HG03039 (cell line): ENCODE measurements around the gene SNCB.
"Not testable (repeated sequence)": the region's sequence is repeated elsewhere in the genome, so short reads cannot be mapped to it uniquely, and the experiment has no call there.

ENCODE experiments used
- ATAC-seq: cut with Tn5 transposase; IDR thresholded peaks from one replicate; pipeline ENCODE4 v1.9.1; 2021; ENCODE audit warnings: mild to moderate bottlenecking, moderate library complexity; ENCODE audit not compliant: unreplicated experiment

Gene SNCB

DNA sequence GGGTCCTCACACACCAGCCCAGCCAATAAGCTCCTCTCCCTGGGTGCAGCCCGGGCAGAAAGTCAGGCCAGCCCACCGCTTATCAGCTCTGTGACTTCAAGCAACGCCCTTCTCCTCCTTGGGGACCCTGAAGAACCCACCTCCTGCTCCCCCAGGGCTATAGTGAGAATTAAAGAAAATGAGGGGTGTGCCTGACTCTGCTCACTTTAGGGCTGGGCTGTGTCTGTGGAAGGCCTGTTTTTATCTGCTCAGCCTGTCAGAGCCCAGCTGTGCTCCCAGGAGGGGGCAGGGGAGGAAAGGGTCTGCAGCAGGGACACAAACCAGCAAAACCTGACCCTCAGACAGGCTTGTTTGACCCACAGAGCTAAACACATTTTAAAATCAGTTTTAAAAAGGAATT is 24.3 kb downstream of the SNCB start:
- ATAC-seq = no peak

DNA sequence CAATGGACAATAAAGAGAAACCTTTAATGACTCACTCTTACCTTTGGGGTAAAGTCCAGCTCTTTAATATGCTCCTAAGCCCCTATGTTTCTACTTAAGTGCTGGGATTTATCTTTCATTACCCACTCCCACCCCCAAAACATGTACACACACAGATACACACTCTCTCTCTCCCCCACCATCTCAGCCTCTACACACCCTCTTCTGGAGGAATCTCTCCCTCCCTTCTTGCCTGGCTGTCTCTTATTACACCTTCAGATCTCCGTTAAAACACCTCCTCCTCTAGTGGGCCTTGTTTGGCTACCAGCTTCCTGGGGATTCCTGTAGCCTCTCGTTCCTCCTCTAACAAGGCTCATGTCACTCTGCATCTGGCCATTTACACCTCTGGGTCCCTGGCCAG is 27.2 kb downstream of the SNCB start:
- no peak for ATAC-seq

- ATAC-seq = no peak
These were observed 28.3 kb downstream of the SNCB start for GRCh38 chr5:176601901-176602482.

DNA sequence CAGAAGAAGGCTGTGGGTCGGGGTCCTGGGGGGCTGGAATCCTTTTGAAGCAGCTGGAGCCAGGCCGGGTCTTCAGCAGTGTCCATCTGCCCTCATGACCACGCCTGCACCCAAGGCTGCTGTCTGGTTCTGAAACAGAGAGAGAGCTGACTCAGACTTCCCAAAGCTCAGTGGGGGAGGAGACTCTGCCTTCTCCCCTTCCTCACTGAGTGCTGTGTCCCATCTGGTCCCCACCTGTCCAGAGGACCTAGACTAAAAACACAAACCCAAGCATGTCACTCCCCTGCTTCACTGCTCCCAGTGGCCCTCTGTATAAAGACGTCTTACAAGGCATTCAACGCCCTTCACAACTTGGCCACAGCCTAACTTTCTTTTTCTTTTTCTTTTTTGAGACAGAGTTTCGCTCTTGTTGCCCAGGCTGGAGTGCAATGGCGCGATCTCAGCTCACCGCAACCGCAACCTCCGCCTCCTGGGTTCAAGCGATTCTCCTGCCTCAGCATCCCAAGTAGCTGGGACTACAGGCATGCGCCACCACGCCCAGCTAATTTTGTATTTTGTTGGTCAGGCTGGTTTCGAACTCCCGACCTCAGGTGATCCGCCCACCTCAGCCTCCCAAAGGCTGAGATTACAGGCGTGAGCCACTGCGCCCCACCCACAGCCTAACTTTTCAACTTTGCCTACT is 30.4 kb downstream of the SNCB start:
- ATAC-seq = not testable (repeated sequence)

DNA sequence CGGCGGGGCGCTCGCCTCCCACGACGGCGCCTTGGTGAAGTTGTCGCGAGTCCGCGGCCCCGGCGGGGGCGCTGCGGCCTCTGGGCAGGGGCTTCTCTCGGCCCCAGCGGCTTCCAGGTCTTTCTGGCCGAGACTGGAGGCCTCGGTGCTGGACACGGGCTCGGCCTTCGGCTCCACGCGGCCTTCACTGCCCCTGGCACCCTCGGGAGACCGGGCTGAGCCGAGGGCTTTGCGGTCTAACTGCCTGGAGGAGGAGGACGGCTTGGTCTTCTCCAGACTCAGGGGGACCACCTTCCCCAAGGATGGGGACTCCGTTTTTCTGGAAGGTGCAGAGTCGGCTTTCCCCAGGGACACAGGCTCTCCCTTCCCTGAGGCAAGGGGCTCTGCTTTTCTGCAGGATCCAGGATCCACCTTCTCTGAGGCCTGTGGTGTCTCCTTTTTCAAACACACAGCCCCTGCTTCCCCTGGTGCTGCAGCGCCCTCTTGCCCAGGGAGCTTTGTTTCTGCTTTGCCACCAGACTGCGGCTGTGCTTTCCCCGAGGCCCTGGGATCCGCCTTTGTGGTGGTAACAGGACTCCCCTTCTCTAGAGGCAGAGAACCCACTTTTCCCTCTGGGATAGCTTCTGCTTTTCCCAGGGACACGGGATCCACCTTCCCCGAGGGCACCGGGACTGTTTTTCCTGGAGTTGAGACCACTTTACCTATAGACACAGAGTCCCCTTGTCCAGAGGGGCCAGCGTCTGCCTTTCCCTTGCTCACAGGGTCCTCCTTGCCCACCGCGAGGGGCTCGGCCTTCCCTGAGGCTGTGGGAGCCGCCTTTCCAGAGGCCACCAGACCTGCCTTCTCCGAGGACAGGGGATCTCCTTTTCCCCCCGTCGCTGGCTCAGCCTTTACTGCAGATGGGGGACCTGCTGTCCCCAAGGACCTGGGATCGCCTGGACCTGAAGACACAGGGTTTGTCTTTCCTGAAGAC is 32.6 kb downstream of the SNCB start:
- ATAC-seq = no peak

DNA sequence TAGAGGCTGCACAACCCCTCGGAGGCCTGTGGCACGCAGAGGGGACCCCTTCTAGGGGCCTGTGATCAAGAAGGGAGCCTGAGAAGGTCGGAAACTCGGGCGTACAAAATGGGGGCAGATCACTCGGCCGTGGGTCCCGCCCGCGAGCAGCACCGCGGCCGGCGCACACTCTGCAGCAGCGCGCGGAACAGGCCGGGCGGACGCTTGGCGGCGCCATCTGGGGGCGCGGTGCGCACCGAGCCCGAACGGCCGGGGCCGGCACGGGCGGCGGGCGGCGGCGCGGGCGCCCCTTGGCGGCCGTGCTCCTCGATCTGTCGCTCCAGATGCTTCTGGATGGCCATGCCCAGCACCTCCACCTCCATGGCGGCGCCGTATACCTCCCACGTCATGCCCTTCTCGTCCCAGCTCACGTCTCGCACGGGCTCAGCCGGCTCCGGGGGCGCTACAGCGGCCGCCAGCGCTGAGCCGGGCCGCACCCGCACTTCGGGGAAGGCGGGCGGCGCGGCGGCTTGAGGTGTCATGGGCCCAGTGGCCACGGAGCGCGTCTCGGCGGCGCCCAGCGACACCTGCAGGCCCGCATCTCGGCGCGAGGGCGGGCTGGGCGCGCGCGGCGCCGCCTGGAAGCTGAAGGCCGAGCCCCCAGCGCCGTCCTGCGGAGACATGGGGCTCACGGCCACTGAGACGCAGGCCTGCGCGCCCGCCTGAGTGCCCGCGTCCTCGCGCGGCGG is 33.5 kb downstream of the SNCB start:
- ATAC-seq = no peak

DNA sequence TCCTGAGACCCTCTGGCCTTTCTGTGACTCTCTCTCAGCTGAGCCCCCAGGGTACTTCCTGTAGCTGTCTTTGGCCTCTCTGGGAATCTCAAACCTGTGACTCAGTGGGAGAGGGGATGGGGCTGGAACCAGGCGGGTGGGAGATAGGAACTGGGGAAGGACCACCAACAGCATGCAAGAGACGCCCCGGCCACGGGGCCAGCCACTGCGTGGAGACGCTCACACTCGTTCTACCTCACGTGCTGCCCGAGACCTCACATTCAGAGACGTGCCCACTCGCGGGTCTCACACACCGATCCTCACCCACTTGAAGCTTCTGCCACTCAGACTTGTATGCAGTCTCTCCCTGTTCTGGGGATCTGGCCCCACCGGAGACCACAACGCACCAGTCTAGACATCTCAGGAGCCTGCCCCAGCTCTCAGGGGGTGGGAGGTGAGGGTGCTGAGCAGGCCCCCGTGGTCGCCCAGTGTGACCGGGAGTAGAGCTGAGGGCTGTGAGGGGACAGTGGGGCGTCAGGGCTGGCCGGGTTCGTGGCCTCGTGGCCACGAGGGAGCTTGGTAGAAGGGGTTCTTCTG is 34.2 kb downstream of the SNCB start:
- ATAC-seq = no peak

DNA sequence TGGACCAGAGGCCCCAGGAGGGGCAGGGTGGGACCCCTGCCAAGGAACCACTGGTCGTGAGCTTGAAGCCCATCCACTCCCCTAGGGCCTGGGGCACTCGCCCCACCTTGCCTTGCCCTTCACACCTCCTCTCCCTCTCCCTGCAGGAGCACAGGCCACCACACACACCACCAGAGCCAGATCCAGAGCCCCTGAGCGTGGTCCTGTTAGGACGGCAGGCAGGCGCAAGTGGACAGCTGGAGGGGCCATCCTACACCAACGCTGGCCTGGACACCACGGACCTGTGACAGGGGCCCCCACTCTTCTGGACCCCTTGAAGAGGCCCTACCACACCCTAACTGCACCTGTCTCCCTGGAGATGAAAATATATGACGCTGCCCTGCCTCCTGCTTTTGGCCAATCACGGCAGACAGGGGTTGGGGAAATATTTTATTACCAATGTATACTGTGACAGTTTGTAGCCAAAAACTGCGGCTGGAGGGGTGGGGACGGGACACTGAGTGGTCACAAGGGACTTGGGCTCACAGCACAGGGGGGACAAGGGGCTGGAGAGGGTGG is 34.9 kb downstream of the SNCB start:
- no peak for ATAC-seq

- ATAC-seq = no peak
These were observed 35.8 kb downstream of the SNCB start for GRCh38 chr5:176594554-176594953.

DNA sequence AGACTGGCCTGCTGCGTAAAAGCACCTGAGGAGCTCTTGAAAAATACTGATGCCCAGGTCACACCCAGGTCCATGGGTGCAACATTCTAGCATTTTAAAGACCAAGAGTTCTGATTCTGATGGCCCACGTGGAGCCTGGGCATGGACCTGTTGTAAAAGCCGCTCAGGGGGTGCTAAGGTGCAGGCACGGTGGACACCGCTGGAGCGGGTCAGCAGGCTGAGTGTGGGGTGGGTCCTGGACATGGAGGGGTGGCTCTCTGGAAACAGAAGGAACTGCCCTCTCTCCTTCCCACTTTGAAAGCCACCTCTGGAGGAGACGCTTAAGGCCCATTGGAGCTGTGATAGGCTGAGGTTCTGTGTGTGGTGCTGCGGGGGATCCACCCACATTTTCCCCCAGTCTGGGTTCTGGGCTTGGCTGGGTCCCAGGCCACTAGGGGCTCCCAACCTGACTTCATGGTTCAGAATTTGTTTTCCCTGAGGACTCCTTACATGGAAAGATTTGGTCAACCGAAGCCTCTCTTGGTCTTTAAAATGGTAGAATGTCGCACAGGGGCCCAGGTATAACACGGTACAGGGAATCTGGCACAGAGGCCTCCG is 37.0 kb downstream of the SNCB start:
- no peak for ATAC-seq

- no peak for ATAC-seq
These were observed 37.8 kb downstream of the SNCB start for GRCh38 chr5:176592573-176592972.

DNA sequence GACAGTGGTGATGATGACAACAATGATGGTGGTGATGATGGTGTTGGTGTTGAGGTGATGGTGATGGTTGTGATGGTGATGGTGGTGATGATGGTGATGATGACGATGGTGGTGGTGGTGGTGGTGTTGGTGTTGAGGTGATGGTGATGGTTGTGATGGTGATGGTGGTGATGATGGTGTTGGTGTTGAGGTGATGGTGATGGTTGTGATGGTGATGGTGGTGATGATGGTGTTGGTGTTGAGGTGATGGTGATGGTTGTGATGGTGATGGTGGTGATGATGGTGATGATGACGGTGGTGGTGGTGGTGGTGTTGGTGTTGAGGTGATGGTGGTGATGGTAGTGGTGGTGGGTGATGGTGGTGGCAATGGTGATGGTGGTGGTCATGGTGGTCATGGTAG is 38.7 kb downstream of the SNCB start:
- not testable (repeated sequence) for ATAC-seq

GRCh38 chr5:176590035-176590717 is 40.2 kb downstream of the SNCB start:
- ATAC-seq = no peak

GRCh38 chr5:176589039-176589769 is 41.1 kb downstream of the SNCB start:
- no peak for ATAC-seq

DNA sequence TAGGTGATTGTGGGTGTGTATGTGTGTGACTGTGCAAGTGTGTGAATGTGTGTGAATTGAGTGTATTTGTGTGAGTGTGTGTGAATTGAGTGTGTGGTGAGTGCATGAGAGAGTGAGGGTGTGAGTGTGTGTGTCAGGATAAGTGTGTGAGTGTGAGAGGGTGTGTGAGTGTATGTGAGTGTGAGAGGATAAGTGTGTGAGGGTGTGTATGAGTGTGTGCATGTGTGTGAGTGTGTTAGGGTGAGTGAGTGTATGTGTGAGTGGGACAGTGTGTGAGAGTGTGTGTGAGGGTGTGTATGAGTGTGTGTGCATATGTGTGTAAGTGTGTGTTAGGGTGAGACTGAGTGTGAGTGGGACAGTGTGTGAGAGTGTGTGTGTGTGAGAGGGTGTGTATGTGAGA is 42.0 kb downstream of the SNCB start:
- ATAC-seq = no peak

DNA sequence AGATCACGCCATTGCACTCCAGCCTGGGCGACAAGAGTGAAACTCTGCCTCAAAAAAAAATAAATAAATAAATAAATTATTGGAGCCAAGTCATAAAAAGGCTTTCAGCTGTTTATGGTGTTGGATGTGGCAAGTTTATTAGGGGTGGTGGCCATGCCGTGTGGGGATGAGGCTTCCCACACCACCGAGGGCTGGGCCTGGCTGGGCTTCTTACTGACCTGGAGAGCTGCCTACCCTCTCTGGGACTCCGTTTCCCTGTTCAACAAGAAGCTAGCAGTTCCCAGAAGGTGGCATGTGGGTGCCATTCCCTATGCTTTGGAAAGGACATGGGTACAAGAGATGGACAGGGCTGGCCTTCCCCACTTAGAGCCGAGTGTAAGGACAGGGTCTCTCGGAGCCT is 42.9 kb downstream of the SNCB start:
- ATAC-seq = no peak

DNA sequence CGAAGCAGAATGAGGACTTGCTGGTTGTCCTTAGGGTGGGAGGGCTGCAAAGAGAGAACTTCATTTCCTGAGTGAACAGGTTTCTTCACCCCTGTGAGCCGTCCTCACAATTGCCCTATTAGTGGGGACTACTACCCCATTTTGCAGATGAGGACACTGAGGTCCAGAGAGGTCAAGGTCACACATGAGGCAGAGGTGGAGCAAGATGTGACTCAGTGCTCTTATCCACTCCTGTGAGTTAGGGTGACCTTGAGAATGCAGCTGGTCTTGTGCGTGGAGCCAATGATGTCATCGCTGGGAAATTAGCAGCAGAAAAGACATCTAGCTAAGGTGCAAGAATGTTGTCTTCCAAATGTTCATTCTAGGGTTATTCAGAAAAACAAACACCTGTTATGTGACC is 47.3 kb downstream of the SNCB start:
- ATAC-seq = no peak

DNA sequence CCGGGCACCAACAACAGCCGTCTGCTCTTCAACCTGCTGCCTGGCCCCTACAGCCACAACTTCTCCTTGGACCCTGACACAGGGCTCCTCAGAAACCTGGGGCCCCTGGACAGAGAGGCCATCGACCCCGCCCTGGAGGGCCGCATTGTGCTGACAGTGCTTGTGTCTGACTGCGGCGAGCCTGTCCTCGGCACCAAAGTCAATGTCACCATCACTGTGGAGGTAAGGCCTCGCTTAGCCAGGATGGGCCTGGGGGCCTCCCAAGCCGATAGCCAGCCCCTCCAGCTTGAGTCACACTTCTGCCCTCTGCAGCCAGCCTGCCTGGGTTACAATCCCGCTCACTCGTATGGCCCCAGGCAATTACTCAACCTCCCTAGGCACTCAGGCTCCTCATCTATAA is 49.0 kb downstream of the SNCB start:
- ATAC-seq = no peak

DNA sequence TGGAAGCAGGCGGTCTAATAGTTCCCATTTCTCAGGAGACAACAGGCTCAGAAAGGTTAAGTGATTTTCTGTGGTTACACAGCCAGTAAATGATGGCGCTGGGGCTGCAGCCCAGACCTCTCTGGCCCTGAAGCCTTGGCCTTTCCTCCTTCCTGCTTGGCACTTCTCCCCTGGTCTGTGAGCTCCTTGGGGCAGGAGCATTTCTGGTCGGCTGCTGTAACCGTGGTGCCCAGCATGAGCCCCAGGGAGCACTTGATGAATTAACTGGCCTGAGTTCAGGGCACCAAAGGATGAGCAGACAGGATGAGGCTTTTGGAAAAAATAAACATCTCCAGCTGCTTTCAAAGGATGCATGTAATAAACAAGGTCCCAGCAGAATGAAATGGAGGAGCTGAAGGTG is 51.0 kb downstream of the SNCB start:
- no peak for ATAC-seq
